DMS53 treated with DMSO at 0.1 percent for 48 hours (cell line): ENCODE results near the gene TRPM5.

ENCODE experiments used
- DNase-seq: peaks from one replicate; lab custom pipeline; 2025; ENCODE audit not compliant: unreplicated experiment; lab: John Stamatoyannopoulos, UW

Gene TRPM5

GRCh38 chr11:2470495-2470894, 26.2 kb upstream of the TRPM5 start:
- no peak for DNase-seq

DNA sequence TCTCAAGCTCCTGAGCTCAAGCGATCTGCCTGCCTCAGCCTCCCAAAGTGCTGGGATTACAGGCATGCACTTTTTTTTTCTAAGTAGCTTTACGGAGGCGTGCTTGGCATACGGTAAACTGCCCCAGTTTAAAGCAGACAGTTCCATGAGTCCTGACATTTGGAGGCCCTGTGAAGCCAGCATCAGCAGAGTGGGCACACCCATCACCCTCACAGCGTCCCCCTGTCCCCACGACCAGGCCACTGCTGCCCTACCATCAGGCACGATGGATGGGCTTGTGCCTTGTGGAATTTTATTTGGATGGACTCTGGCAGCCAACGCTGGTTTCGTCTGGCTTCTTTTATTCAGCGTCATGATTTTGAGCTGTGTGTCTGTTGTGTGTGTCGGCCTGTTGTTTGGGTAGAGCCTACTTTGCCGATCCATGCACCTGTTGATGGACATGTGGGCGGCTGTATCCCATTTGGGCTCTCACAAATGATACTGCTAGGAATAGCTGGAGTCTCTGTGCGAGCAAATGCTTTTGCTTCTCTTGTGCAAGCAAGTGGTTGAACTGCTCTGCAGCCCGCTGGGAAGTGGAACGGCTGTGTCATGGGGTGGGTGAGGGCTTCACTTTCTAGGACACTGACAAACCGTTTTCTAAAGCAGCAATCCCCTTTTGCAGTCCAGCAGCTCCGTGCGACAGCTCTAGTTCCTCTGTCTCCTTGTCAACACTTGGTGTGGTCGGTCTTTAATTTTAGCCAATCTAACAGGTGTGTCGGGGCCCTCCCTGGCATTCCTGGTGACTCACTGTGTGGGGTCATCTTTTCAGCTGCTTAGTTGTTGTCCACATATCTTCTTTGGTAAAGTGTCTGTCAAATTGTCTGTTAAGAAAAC, 24.3 kb upstream of the TRPM5 start:
- no peak for DNase-seq

GRCh38 chr11:2467695-2468055, 23.4 kb upstream of the TRPM5 start:
- DNase-seq, result no peak

GRCh38 chr11:2466869-2467694, 22.8 kb upstream of the TRPM5 start:
- no peak for DNase-seq

GRCh38 chr11:2466069-2466801, 21.9 kb upstream of the TRPM5 start:
- DNase-seq, result no peak

DNA sequence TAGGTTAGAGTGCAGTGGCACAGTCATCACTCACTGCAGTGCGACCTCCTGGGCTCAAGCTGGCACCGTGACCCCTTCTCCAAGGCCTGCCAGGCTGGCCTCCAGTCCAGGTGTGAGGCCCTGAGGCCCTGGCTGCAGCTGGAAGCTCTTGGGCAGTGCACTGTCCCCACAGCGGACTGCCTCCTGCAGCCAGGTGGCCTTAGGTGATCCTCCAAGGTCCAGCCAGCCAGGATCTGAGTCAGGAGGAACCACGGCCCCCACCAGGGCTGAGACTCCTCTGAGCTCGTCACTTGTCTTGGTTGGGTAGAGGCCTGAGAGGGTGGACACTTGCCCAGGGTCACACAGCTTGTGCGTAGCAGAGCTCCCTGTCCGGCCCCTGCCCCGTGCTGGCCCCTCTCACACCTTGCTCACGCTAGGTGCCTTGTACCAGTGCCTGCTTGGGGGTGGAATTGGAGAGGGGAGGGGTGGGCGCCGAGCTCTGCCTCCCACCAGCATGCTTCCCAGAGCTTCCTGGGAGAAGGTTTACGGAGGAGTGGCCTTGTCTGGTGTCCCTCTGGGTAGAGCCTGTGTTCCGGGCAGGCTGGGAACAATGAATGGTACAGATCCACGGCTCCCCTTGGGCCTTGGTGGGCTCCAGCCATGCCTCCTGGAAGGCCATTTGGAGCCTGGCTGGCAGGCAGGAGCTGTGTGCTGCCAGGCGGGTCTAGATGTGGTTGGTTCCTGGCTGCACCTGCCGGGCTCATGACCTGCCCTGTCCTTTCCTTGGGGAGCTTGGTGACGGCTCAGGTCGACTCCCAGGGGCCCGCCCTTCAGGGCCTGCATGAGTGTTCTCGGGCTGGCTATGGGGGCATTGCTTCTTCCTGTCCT, 21.1 kb upstream of the TRPM5 start:
- no peak for DNase-seq

DNA sequence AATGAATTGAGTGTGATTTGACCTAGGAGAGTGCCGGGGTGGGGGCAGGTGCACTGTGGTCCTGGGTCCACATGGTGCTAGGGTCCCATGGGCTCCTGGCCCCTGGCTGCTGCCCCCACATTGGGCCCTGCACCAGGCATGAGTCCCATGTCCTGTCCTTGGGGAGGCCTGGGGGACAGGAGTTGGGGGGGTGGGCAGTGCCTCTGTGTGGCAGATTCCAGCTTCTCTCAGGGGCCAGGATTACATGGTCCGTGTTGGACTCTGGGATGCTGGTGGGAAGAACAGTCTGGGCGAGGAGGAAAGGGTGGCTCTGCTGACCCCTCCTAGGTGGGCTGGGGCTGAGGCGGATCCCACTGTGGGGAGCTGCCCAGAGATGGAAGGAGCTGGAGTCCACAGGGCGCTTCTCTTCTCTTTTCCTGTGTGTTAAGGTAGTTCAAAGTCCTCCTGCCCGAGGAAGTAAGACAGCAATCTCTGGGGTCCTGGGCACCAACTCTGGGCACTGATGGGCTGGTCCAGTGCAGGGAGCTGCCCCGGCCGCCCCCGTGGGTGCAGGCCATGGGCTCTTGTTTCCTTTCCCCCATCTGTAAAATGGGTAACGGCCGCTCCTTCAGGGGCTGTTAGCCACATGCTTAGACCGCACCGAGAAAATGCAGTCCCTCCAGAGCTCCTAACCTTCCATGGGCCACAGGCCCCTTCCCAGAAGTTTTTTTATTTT, 20.3 kb upstream of the TRPM5 start:
- DNase-seq, result no peak

- no peak for DNase-seq
These were observed 19.5 kb upstream of the TRPM5 start for GRCh38 chr11:2463766-2464277.

DNA sequence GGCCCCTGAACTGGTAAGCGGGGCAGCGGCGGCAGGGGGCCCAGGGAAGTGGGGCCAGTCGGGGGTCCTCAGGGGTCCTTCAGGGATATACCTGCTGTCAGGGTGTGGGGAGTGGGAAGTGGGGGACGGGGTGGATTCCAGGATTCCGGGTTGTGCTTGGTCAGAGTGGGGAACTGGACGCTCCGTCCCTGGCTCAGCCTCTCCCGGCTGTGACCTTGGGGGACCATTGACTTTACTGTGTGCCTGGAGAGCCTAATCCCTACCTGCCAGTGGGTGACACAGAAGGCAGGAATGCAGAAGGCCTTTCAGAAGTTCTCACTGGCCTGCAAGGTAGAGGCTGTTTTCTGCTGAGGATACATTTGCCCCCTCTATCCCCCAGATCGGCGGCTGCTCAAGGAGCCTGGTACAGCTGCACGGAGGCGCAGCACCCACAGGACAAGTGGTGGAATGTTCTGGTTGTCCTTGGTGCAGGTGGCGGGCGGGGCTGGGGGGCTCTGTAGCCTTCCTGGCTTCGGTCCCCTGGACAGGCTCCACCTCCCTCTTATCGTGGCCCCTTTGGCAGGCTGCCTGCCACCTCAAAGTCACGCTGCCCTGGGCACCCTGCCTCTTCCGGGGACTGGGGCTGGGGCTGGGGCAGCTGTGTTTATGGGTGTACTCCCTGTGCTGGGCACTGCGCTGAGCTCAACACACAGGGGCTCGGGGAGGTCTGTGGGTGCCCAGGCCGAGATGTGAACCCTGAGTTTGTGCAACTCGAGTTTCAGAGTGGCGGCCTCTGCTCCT, 18.9 kb upstream of the TRPM5 start:
- peak; percentile 10 for DNase-seq

DNA sequence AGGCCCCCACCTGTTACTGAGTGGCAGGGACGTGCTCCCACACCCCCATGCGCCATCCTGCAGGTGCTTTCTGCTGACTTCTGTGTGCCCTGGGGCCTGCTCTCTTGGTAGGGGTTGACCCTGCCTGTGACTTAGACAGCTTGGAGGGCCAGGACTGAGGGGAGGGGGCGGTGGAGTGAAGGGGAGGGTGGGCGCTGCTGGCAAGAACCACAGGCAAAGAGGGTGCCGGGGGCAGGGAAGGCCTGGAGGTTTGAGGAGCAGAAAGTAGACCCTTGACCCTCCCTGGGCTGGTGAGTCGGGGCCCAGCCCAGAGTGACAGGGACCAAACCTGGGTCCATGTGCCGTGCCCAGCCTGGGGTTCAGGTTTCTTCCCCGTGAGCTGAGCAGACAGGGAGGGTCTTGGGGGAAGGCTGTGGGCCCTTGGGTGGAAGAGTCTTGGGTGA, 18.2 kb upstream of the TRPM5 start:
- DNase-seq, result no peak

- DNase-seq, result no peak
These were observed 17.7 kb upstream of the TRPM5 start for GRCh38 chr11:2461956-2462542.

DNA sequence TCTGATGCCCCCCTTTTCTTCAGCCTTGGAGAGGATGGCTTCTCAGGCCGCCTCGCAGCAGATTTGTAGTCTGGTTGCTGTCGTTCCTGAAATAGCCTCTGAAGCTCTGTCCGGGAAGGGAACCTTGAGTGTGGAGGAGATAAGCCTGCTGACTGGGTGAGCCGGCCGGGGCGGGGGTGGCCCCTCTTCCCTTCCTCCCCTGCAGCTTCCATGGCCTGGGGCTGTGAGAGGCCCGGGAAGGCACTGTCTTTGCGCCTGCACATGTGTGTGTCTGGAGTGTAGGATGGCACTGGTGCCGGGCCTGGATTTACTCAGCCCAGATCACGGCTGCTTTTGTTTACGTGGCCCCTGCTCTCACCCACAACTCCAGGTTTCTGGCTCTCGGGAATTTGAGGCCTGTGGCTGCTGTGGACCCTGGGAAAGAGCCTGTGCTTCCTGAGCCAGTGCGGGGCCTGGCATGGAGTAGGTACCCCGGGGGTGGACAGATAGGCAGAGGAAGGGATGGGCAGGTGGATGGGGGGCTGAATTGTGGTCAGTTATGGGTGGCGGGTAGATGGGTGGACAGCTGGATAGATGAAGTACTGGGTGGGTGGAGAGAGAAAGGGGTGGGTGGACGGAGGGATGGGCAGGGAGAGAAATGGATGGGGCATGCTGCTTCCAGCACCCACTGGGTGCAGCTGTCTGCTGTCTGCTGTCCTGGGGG, 17.1 kb upstream of the TRPM5 start:
- DNase-seq, result no peak

GRCh38 chr11:2460540-2461252, 16.4 kb upstream of the TRPM5 start:
- no peak for DNase-seq

- DNase-seq, result no peak
These were observed 15.7 kb upstream of the TRPM5 start for GRCh38 chr11:2459796-2460531.

DNA sequence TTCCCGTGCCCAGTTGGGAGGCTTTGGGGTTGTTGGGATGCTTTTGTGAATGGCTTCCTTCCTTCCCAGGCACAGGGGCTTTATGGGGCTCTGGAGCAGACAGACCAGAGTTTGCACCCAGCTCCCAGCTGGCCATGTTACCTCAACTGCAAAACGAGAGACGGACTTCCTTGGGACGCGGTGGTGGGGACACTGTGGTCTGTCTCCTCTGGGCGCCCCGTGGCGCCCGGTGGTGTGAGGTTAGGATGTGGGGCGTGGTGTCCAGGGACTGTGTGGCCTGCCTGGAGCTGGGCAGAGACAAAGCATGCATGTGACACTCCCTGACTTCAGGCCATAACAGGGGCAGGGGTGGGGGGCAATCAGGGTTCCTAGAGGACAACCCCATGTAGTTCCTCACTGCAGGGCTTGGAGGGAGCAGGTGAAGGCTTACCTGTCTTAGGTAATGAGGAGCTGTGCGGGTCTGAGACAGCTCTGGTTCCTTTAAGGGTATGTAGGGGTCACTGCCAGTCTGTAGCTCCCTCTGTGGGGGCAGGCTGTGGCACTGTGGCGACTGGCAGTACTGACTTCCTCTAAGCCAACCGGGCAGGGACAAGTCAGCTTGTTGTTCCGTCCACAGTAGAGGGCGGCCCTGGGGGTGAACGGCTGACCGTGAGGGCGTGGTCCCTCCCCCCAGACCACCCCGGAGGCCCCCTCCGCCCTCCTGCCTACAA, 14.9 kb upstream of the TRPM5 start:
- DNase-seq, result no peak

- no peak for DNase-seq
These were observed 14.0 kb upstream of the TRPM5 start for GRCh38 chr11:2458321-2458720.
